GM19455 (cell line): ENCODE results near the gene RAB36.
"Not testable (repeated sequence)": the region's sequence is repeated elsewhere in the genome, so short reads cannot be mapped to it uniquely, and the experiment has no call there.

Source experiments
- ATAC-seq: cut with Tn5 transposase; IDR thresholded peaks from one replicate; pipeline ENCODE4 v1.9.1; 2021; ENCODE audit not compliant: unreplicated experiment

Gene RAB36

GRCh38 chr22:23136991-23137390 is 8.3 kb upstream of the RAB36 start:
- not testable (repeated sequence) for ATAC-seq

- no peak for ATAC-seq
These were observed 7.8 kb upstream of the RAB36 start for GRCh38 chr22:23137468-23137867.

- ATAC-seq, result no peak
These were observed 7.2 kb upstream of the RAB36 start for GRCh38 chr22:23137905-23138561.

GRCh38 chr22:23138584-23139435 is 6.5 kb upstream of the RAB36 start:
- ATAC-seq, result no peak

- no peak for ATAC-seq
These were observed 4.9 kb upstream of the RAB36 start for GRCh38 chr22:23140385-23140784.

- no peak for ATAC-seq
These were observed 2.7 kb upstream of the RAB36 start for GRCh38 chr22:23142546-23143105.

- no peak for ATAC-seq
These were observed 2.2 kb upstream of the RAB36 start for GRCh38 chr22:23143119-23143518.

GRCh38 chr22:23144432-23144831 is 845 bp upstream of the RAB36 start:
- no peak for ATAC-seq

- ATAC-seq, result no peak
These were observed 697 bp downstream of the RAB36 start for GRCh38 chr22:23145878-23146470.

GRCh38 chr22:23146478-23147205 is 1.4 kb downstream of the RAB36 start:
- ATAC-seq, result no peak

- no peak for ATAC-seq
These were observed 2.5 kb downstream of the RAB36 start for GRCh38 chr22:23147617-23148387.

GRCh38 chr22:23149743-23150238 is 4.5 kb downstream of the RAB36 start:
- no peak for ATAC-seq

GRCh38 chr22:23150762-23151161 is 5.5 kb downstream of the RAB36 start:
- no peak for ATAC-seq

- no peak for ATAC-seq
These were observed 6.5 kb downstream of the RAB36 start for GRCh38 chr22:23151827-23152226.

- no peak for ATAC-seq
These were observed 7.2 kb downstream of the RAB36 start for GRCh38 chr22:23152238-23153114.

- ATAC-seq, result no peak
These were observed 8.7 kb downstream of the RAB36 start for GRCh38 chr22:23153994-23154393.

- ATAC-seq, result no peak
These were observed 9.2 kb downstream of the RAB36 start for GRCh38 chr22:23154461-23154860.

GRCh38 chr22:23155143-23155542 is 9.9 kb downstream of the RAB36 start:
- no peak for ATAC-seq

- ATAC-seq, result no peak
These were observed 10.6 kb downstream of the RAB36 start for GRCh38 chr22:23155831-23156230.
